WTC11 (cell line): ENCODE data around the gene EMSY. TPM values are rescaled to one million over a fixed set of nuclear protein-coding genes. Genes with fewer than 3 reads are reported as not detected.

ENCODE experiments used
- ATAC-seq: fragments of 200-7000 bp; cut with Tn5 transposase; 2 replicates; pipeline ENCODE4 v1.10.0; 2021; ENCODE audit warnings: mild to moderate bottlenecking, moderate library complexity
- CTCF ChIA-PET: fragments of 300-600 bp; sonication (Branson Sonifier 250); formaldehyde crosslinking; loops from one replicate; lab custom pipeline; 2021; ENCODE audit warnings: antibody characterized with exemption; lab: Charles Lee
- POLR2A ChIA-PET: fragments of 350-600 bp; sonication (Branson Sonifier 250); formaldehyde crosslinking; loops from one replicate; lab custom pipeline; 2021; ENCODE audit warnings: antibody characterized with exemption; lab: Charles Lee
- DNase-seq: peaks from one replicate; pipeline ENCODE4 v3.0.0; 2021; ENCODE audit warnings: low spot score
- H3K27ac Mint-ChIP-seq: 2 replicates; pipeline ENCODE4 v1.8.0; 2021; ENCODE audit warnings: mixed read lengths
- H3K27me3 Mint-ChIP-seq: 2 replicates; pipeline ENCODE4 v1.8.0; 2021; ENCODE audit warnings: low read depth, mild to moderate bottlenecking, moderate library complexity, mixed read lengths
- H3K36me3 Mint-ChIP-seq: 2 replicates; pipeline ENCODE4 v1.8.0; 2021; ENCODE audit warnings: mixed read lengths
- H3K4me1 Mint-ChIP-seq: 2 replicates; pipeline ENCODE4 v1.8.0; 2022; ENCODE audit warnings: mixed read lengths
- H3K4me3 Mint-ChIP-seq: 2 replicates; pipeline ENCODE4 v1.8.0; 2021; ENCODE audit warnings: mild to moderate bottlenecking, moderate library complexity, mixed read lengths
- H3K9me3 Mint-ChIP-seq: 2 replicates; pipeline ENCODE4 v1.8.0; 2021; ENCODE audit warnings: mixed read lengths
- ATF1 ChIP-seq: sonication (generic); formaldehyde crosslinking; IDR thresholded peaks from 2 replicates; pipeline ENCODE4 v1.8.1; 2023; ENCODE audit warnings: mild to moderate bottlenecking, moderate library complexity, missing genetic modification reagents
- CDX4 ChIP-seq: fragments of 250-450 bp; sonication (Bioruptor Pico); IDR thresholded peaks from 2 replicates; pipeline ENCODE4 v1.9.0; 2021; ENCODE audit warnings: moderate library complexity, mild to moderate bottlenecking, inconsistent platforms, borderline replicate concordance
- CREM ChIP-seq: sonication (generic); formaldehyde crosslinking; IDR thresholded peaks from 2 replicates; pipeline ENCODE4 v1.8.1; 2022; ENCODE audit warnings: mild to moderate bottlenecking, missing genetic modification reagents, moderate library complexity
- EMX1 ChIP-seq: fragments of 250-450 bp; sonication (Bioruptor Pico); IDR thresholded peaks from 2 replicates; pipeline ENCODE4 v1.8.0; 2021; ENCODE audit warnings: mild to moderate bottlenecking
- ESRRA ChIP-seq: sonication (generic); formaldehyde crosslinking; IDR thresholded peaks from 2 replicates; pipeline ENCODE4 v1.8.1; 2022; ENCODE audit warnings: mild to moderate bottlenecking, missing genetic modification reagents, borderline replicate concordance
- ETV6 ChIP-seq: sonication (generic); formaldehyde crosslinking; IDR thresholded peaks from 2 replicates; pipeline ENCODE4 v1.8.1; 2022; ENCODE audit warnings: mild to moderate bottlenecking, missing genetic modification reagents
- FOXJ3 ChIP-seq: sonication (generic); formaldehyde crosslinking; IDR thresholded peaks from 2 replicates; pipeline ENCODE4 v1.9.0; 2021; ENCODE audit warnings: missing genetic modification reagents, mild to moderate bottlenecking, borderline replicate concordance
- FOXP1 ChIP-seq: sonication (generic); formaldehyde crosslinking; IDR thresholded peaks from 2 replicates; pipeline ENCODE4 v1.8.0; 2022; ENCODE audit warnings: missing genetic modification reagents, mild to moderate bottlenecking, moderate library complexity, borderline replicate concordance
- GTF2I ChIP-seq: fragments of 250-450 bp; sonication (Bioruptor Pico); conservative IDR thresholded peaks from 2 replicates; pipeline ENCODE4 v1.4.0; 2021; ENCODE audit warnings: mild to moderate bottlenecking
- JAZF1 ChIP-seq: fragments of 250-450 bp; sonication (Bioruptor Pico); IDR thresholded peaks from 2 replicates; pipeline ENCODE4 v1.9.0; 2021; ENCODE audit warnings: moderate library complexity, mild to moderate bottlenecking, inconsistent platforms
- KAT7 ChIP-seq: sonication (generic); formaldehyde crosslinking; IDR thresholded peaks from 2 replicates; pipeline ENCODE4 v1.8.1; 2023; ENCODE audit warnings: missing genetic modification reagents, mild to moderate bottlenecking, borderline replicate concordance
- NFE2L1 ChIP-seq: sonication (generic); formaldehyde crosslinking; IDR thresholded peaks from 2 replicates; pipeline ENCODE4 v1.8.1; 2023; ENCODE audit warnings: missing genetic modification reagents
- NR2C2 ChIP-seq: sonication (generic); formaldehyde crosslinking; IDR thresholded peaks from 2 replicates; pipeline ENCODE4 v1.8.0; 2022; ENCODE audit warnings: mild to moderate bottlenecking, missing genetic modification reagents
- OVOL2 ChIP-seq: fragments of 250-450 bp; sonication (Bioruptor Pico); IDR thresholded peaks from 2 replicates; pipeline ENCODE4 v1.9.0; 2021; ENCODE audit warnings: mild to moderate bottlenecking, borderline replicate concordance
- PREB ChIP-seq: sonication (generic); formaldehyde crosslinking; IDR thresholded peaks from 2 replicates; pipeline ENCODE4 v1.8.1; 2022; ENCODE audit warnings: mild to moderate bottlenecking, missing genetic modification reagents, moderate library complexity, borderline replicate concordance
- RELA ChIP-seq: sonication (generic); formaldehyde crosslinking; IDR thresholded peaks from 2 replicates; pipeline ENCODE4 v1.8.1; 2022; ENCODE audit warnings: missing genetic modification reagents, mild to moderate bottlenecking, borderline replicate concordance
- TEAD1 ChIP-seq: sonication (generic); formaldehyde crosslinking; IDR thresholded peaks from 2 replicates; pipeline ENCODE4 v1.8.0; 2022; ENCODE audit warnings: mild to moderate bottlenecking, missing genetic modification reagents
- USF1 ChIP-seq: sonication (generic); formaldehyde crosslinking; IDR thresholded peaks from 2 replicates; pipeline ENCODE4 v1.8.0; 2022; ENCODE audit warnings: mild to moderate bottlenecking, missing genetic modification reagents
- ZBTB21 ChIP-seq: sonication (generic); formaldehyde crosslinking; IDR thresholded peaks from 2 replicates; pipeline ENCODE4 v1.8.1; 2023; ENCODE audit warnings: mild to moderate bottlenecking, missing genetic modification reagents, borderline replicate concordance
- total RNA-seq: library from RNA; stranded (reverse); gene quantifications from 3 replicates; pipeline ENCODE4 v1.2.3, GENCODE V29; 2021
- TF ChIP-seq, protein P1 (sequence below): sonication (generic); formaldehyde crosslinking; IDR thresholded peaks from 2 replicates; pipeline ENCODE4 v1.8.1; 2022; ENCODE audit warnings: mild to moderate bottlenecking, moderate library complexity, missing genetic modification reagents
- TF ChIP-seq, protein P2 (sequence below): fragments of 250-450 bp; sonication (Bioruptor Pico); IDR thresholded peaks from 2 replicates; pipeline ENCODE4 v1.9.0; 2021; ENCODE audit warnings: mild to moderate bottlenecking, borderline replicate concordance
- TF ChIP-seq, protein P3 (sequence below): fragments of 250-450 bp; sonication (Bioruptor Pico); IDR thresholded peaks from 2 replicates; pipeline ENCODE4 v2.1.2; 2022; ENCODE audit warnings: mild to moderate bottlenecking, moderate library complexity
- TF ChIP-seq, protein P4 (sequence below): sonication (generic); formaldehyde crosslinking; IDR thresholded peaks from 2 replicates; pipeline ENCODE4 v1.8.1; 2022; ENCODE audit warnings: missing genetic modification reagents, borderline replicate concordance

EMSY gene
- total RNA-seq, 1 experiment from 2014 or later: 31.1 TPM

DNA sequence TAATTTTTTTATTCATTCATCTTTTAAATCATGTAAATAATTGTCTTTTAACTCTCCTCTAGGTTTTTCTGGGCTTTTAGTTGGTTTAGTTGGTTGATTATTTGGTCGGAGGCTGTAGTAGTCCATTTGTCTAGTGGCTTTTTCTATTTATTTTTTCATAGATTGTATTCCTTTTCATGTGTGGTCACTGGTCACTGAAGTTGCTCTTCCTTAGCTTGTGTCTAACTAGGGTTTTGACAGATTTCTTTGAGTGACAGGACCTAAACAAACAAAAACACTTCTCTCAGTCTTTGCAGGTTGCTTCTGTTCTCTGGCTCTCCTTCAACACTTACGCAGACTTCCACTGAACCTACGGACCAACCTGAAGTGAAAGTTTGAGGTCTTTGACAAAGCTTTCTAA is 112.6 kb downstream of the EMSY start (continued):
- TF ChIP-seq ESRRA (CRISPR knock-in tag) (no peak), CREM (no peak)

DNA sequence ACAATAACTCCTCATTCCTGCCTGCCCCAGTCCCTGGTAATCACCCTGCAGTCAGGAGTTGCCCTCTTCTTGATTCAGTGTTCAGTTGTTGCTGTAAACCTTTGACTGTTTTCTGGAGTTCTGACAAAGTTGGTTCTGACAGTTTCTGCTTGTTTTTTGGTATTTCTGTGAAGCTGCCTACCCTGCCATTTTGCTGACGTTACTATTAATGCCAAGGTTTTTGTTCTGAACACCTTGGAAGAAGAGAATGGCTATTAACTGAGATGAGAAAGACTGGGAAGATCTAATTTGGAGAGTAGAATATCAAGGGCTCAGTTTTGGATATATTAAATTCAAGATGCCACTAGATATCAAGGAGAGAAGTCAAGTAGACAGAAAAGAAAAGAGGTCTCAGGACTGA is 113.7 kb downstream of the EMSY start:
- peaks cover 3% of the 10 kb centered on the region; the same call in 1 of the 2 replicates for H3K36me3 Mint-ChIP-seq
- no peak overlapping the region for H3K27ac Mint-ChIP-seq
- ChIA-PET CTCF (no interaction called here), POLR2A (interaction anchor here (0.6 kb wide), 1 partner anchor 325 kb away, joined by 3 read pairs; no protein-coding TSS in a partner anchor)
- no peaks in the 10 kb centered on the region for H3K27me3 Mint-ChIP-seq
- H3K4me3 Mint-ChIP-seq: no peak overlapping the region
- peaks cover 4% of the 10 kb centered on the region for H3K9me3 Mint-ChIP-seq
- TF ChIP-seq KAT7 (CRISPR knock-in tag) (no peak), NFE2L1 (no peak), RELA (CRISPR knock-in tag) (no peak)
- TF ChIP-seq, protein P1, sequence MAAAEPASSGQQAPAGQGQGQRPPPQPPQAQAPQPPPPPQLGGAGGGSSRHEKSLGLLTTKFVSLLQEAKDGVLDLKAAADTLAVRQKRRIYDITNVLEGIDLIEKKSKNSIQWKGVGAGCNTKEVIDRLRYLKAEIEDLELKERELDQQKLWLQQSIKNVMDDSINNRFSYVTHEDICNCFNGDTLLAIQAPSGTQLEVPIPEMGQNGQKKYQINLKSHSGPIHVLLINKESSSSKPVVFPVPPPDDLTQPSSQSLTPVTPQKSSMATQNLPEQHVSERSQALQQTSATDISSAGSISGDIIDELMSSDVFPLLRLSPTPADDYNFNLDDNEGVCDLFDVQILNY (CRISPR knock-in tag): no peak
- ATAC-seq: no peak
- no peaks in the 10 kb centered on the region; the same call in 1 of the 2 replicates for H3K4me1 Mint-ChIP-seq
- no peak for DNase-seq

DNA sequence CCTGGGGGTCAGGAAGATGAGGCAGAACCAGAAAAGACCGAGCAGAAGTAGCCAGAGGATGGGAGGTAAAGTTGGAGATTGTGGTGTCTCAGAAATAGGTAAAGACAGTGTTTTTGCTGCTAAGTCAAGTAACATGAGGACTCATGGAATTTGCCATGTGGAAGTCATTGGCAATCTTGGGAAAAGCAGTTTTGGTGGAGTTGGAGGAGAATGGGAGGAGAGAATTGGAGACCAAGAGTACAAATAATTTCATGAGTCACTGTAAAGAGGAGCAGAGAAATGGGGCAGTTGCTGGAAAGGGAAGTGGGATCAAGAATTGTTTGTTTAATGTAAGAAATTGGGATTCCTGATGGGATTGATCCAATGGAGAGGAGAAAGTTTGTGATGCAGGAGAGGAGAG is 114.1 kb downstream of the EMSY start:
- H3K9me3 Mint-ChIP-seq: no peaks in the 10 kb centered on the region
- H3K36me3 Mint-ChIP-seq: no peaks in the 10 kb centered on the region
- CTCF ChIA-PET: no interaction called here
- H3K4me3 Mint-ChIP-seq: no peak overlapping the region
- no peaks in the 10 kb centered on the region; the same call in 1 of the 2 replicates for H3K4me1 Mint-ChIP-seq
- ATAC-seq (no peak), DNase-seq (no peak)
- POLR2A ChIA-PET: no interaction called here
- no peaks in the 10 kb centered on the region for H3K27me3 Mint-ChIP-seq
- TF ChIP-seq FOXP1 (CRISPR knock-in tag): no peak
- no peak for TF ChIP-seq PREB (CRISPR knock-in tag)
- TF ChIP-seq, protein P2, sequence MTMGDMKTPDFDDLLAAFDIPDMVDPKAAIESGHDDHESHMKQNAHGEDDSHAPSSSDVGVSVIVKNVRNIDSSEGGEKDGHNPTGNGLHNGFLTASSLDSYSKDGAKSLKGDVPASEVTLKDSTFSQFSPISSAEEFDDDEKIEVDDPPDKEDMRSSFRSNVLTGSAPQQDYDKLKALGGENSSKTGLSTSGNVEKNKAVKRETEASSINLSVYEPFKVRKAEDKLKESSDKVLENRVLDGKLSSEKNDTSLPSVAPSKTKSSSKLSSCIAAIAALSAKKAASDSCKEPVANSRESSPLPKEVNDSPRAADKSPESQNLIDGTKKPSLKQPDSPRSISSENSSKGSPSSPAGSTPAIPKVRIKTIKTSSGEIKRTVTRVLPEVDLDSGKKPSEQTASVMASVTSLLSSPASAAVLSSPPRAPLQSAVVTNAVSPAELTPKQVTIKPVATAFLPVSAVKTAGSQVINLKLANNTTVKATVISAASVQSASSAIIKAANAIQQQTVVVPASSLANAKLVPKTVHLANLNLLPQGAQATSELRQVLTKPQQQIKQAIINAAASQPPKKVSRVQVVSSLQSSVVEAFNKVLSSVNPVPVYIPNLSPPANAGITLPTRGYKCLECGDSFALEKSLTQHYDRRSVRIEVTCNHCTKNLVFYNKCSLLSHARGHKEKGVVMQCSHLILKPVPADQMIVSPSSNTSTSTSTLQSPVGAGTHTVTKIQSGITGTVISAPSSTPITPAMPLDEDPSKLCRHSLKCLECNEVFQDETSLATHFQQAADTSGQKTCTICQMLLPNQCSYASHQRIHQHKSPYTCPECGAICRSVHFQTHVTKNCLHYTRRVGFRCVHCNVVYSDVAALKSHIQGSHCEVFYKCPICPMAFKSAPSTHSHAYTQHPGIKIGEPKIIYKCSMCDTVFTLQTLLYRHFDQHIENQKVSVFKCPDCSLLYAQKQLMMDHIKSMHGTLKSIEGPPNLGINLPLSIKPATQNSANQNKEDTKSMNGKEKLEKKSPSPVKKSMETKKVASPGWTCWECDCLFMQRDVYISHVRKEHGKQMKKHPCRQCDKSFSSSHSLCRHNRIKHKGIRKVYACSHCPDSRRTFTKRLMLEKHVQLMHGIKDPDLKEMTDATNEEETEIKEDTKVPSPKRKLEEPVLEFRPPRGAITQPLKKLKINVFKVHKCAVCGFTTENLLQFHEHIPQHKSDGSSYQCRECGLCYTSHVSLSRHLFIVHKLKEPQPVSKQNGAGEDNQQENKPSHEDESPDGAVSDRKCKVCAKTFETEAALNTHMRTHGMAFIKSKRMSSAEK: no peak
- TF ChIP-seq EMX1 (CRISPR knock-in tag): no peak
- no peak for TF ChIP-seq ETV6 (CRISPR knock-in tag)
- TF ChIP-seq OVOL2 (CRISPR knock-in tag): no peak
- no peak for TF ChIP-seq TEAD1 (CRISPR knock-in tag)
- TF ChIP-seq, protein P3, sequence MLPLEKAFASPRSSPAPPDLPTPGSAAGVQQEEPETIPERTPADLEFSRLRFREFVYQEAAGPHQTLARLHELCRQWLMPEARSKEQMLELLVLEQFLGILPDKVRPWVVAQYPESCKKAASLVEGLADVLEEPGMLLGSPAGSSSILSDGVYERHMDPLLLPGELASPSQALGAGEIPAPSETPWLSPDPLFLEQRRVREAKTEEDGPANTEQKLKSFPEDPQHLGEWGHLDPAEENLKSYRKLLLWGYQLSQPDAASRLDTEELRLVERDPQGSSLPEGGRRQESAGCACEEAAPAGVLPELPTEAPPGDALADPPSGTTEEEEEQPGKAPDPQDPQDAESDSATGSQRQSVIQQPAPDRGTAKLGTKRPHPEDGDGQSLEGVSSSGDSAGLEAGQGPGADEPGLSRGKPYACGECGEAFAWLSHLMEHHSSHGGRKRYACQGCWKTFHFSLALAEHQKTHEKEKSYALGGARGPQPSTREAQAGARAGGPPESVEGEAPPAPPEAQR: no peak
- TF ChIP-seq ZBTB21 (CRISPR knock-in tag): no peak
- TF ChIP-seq USF1 (CRISPR knock-in tag): no peak
- TF ChIP-seq FOXJ3 (CRISPR knock-in tag): no peak
- TF ChIP-seq GTF2I (CRISPR knock-in tag): no peak
- no peak for TF ChIP-seq JAZF1 (CRISPR knock-in tag)
- no peak for TF ChIP-seq ATF1 (CRISPR knock-in tag)
- TF ChIP-seq, protein P4, sequence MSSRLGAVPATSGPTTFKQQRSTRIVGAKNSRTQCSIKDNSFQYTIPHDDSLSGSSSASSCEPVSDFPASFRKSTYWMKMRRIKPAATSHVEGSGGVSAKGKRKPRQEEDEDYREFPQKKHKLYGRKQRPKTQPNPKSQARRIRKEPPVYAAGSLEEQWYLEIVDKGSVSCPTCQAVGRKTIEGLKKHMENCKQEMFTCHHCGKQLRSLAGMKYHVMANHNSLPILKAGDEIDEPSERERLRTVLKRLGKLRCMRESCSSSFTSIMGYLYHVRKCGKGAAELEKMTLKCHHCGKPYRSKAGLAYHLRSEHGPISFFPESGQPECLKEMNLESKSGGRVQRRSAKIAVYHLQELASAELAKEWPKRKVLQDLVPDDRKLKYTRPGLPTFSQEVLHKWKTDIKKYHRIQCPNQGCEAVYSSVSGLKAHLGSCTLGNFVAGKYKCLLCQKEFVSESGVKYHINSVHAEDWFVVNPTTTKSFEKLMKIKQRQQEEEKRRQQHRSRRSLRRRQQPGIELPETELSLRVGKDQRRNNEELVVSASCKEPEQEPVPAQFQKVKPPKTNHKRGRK (CRISPR knock-in tag): no peak
- no peak for TF ChIP-seq NR2C2 (CRISPR knock-in tag)
- TF ChIP-seq CDX4 (CRISPR knock-in tag): no peak
- H3K27ac Mint-ChIP-seq: no peak overlapping the region
